ENCODE results near the gene MRPL23.

MRPL23 gene

GRCh38 chr11:1979607-1980006 lies 32.5 kb downstream of the MRPL23 start:
- Mint-ChIP-seq H3K36me3 (no peaks in the 10 kb centered on the region), H3K9me3 (no peaks in the 10 kb centered on the region), H3K27me3 (no peaks in the 10 kb centered on the region), H3K27ac (no peak overlapping the region), H3K4me3 (no peak overlapping the region), H3K4me1 (no peaks in the 10 kb centered on the region)
- ATAC-seq: no peak

- H3K36me3 Mint-ChIP-seq: no peaks in the 10 kb centered on the region
- H3K27ac Mint-ChIP-seq: no peak overlapping the region
Measured at GRCh38 chr11:1982873-1983600, 35.9 kb downstream of the MRPL23 start.

GRCh38 chr11:1983601-1983961 lies 36.4 kb downstream of the MRPL23 start:
- no peaks in the 10 kb centered on the region for H3K36me3 Mint-ChIP-seq
- no peak for ATAC-seq
- H3K27me3 Mint-ChIP-seq: no peaks in the 10 kb centered on the region
- no peak overlapping the region for H3K27ac Mint-ChIP-seq
- no peaks in the 10 kb centered on the region for H3K4me1 Mint-ChIP-seq
- no peaks in the 10 kb centered on the region for H3K9me3 Mint-ChIP-seq
- no peak overlapping the region for H3K4me3 Mint-ChIP-seq

More at GRCh38 chr11:1982873-1983600, 35.9 kb downstream of the MRPL23 start:
- Mint-ChIP-seq H3K9me3 (no peaks in the 10 kb centered on the region), H3K4me1 (no peaks in the 10 kb centered on the region), H3K4me3 (no peak overlapping the region), H3K27me3 (no peaks in the 10 kb centered on the region)
- no peak for ATAC-seq

GRCh38 chr11:1987024-1987423 lies 39.9 kb downstream of the MRPL23 start:
- no peaks in the 10 kb centered on the region for H3K4me1 Mint-ChIP-seq
- no peaks in the 10 kb centered on the region for H3K9me3 Mint-ChIP-seq
- no peaks in the 10 kb centered on the region for H3K36me3 Mint-ChIP-seq
- no peak for ATAC-seq
- no peak overlapping the region for H3K4me3 Mint-ChIP-seq
- H3K27ac Mint-ChIP-seq: no peak overlapping the region
- H3K27me3 Mint-ChIP-seq: no peaks in the 10 kb centered on the region

GRCh38 chr11:1988174-1988573 lies 41.0 kb downstream of the MRPL23 start:
- Mint-ChIP-seq H3K36me3 (no peaks in the 10 kb centered on the region), H3K9me3 (no peaks in the 10 kb centered on the region), H3K4me1 (no peaks in the 10 kb centered on the region), H3K27ac (no peak overlapping the region), H3K27me3 (no peaks in the 10 kb centered on the region), H3K4me3 (no peak overlapping the region)
- ATAC-seq: no peak

GRCh38 chr11:1988667-1989317 lies 41.7 kb downstream of the MRPL23 start:
- H3K4me1 Mint-ChIP-seq: no peaks in the 10 kb centered on the region
- ATAC-seq: no peak
- H3K27me3 Mint-ChIP-seq: no peaks in the 10 kb centered on the region
- H3K27ac Mint-ChIP-seq: no peak overlapping the region
- no peaks in the 10 kb centered on the region for H3K9me3 Mint-ChIP-seq
- H3K4me3 Mint-ChIP-seq: no peak overlapping the region
- no peaks in the 10 kb centered on the region for H3K36me3 Mint-ChIP-seq

GRCh38 chr11:1989953-1990352 lies 42.8 kb downstream of the MRPL23 start:
- Mint-ChIP-seq H3K27me3 (no peaks in the 10 kb centered on the region), H3K36me3 (no peaks in the 10 kb centered on the region), H3K4me3 (no peak overlapping the region), H3K9me3 (no peaks in the 10 kb centered on the region), H3K27ac (no peak overlapping the region), H3K4me1 (no peaks in the 10 kb centered on the region)
- ATAC-seq: no peak

- no peak overlapping the region for H3K4me3 Mint-ChIP-seq
- no peaks in the 10 kb centered on the region for H3K27me3 Mint-ChIP-seq
- no peaks in the 10 kb centered on the region for H3K4me1 Mint-ChIP-seq
- ATAC-seq: no peak
- H3K9me3 Mint-ChIP-seq: no peaks in the 10 kb centered on the region
- no peak overlapping the region for H3K27ac Mint-ChIP-seq
- H3K36me3 Mint-ChIP-seq: no peaks in the 10 kb centered on the region
Measured at GRCh38 chr11:1990872-1991578, 43.9 kb downstream of the MRPL23 start.

- Mint-ChIP-seq H3K4me3 (no peak overlapping the region), H3K36me3 (no peaks in the 10 kb centered on the region), H3K9me3 (no peaks in the 10 kb centered on the region), H3K27me3 (no peaks in the 10 kb centered on the region), H3K4me1 (no peaks in the 10 kb centered on the region), H3K27ac (no peak overlapping the region)
- ATAC-seq: no peak
Measured at GRCh38 chr11:1992111-1992510, 45.0 kb downstream of the MRPL23 start.

- Mint-ChIP-seq H3K4me3 (no peak overlapping the region), H3K36me3 (no peaks in the 10 kb centered on the region), H3K9me3 (no peaks in the 10 kb centered on the region), H3K27me3 (no peaks in the 10 kb centered on the region), H3K27ac (no peak overlapping the region), H3K4me1 (no peaks in the 10 kb centered on the region)
- no peak for ATAC-seq
Measured at GRCh38 chr11:1994121-1994520, 47.0 kb downstream of the MRPL23 start.

- no peak for ATAC-seq
- H3K27ac Mint-ChIP-seq: no peak within 1 kb of the TSS
- H3K4me3 Mint-ChIP-seq: no peak within 1 kb of the TSS
- H3K4me1 Mint-ChIP-seq: no peaks in the 10 kb centered on the region
- H3K9me3 Mint-ChIP-seq: no peaks in the 10 kb centered on the region
- H3K27me3 Mint-ChIP-seq: no peaks in the 10 kb centered on the region
- H3K36me3 Mint-ChIP-seq: no peaks in the 10 kb centered on the region
Measured at GRCh38 chr11:1997755-1998154, 50.6 kb downstream of the MRPL23 start, which contains the start of gene H19. TSS of gene H19 (minus strand) at chr11:1997842.

GRCh38 chr11:1998290-1998689 lies 51.2 kb downstream of the MRPL23 start:
- Mint-ChIP-seq H3K9me3 (no peaks in the 10 kb centered on the region), H3K27me3 (no peaks in the 10 kb centered on the region), H3K4me1 (no peaks in the 10 kb centered on the region), H3K36me3 (no peaks in the 10 kb centered on the region), H3K4me3 (no peak overlapping the region), H3K27ac (no peak overlapping the region)
- no peak for ATAC-seq

GRCh38 chr11:1998861-1999260 lies 51.7 kb downstream of the MRPL23 start:
- H3K4me3 Mint-ChIP-seq: no peak overlapping the region

GRCh38 chr11:2002042-2002776 lies 55.1 kb downstream of the MRPL23 start:
- H3K4me3 Mint-ChIP-seq: no peak overlapping the region
- no peaks in the 10 kb centered on the region for H3K27me3 Mint-ChIP-seq
- no peaks in the 10 kb centered on the region for H3K36me3 Mint-ChIP-seq
- H3K27ac Mint-ChIP-seq: no peak overlapping the region
- no peak for ATAC-seq
- no peaks in the 10 kb centered on the region for H3K4me1 Mint-ChIP-seq
- H3K9me3 Mint-ChIP-seq: no peaks in the 10 kb centered on the region

More at GRCh38 chr11:1998861-1999260, 51.7 kb downstream of the MRPL23 start:
- no peak overlapping the region for H3K27ac Mint-ChIP-seq
- H3K9me3 Mint-ChIP-seq: no peaks in the 10 kb centered on the region
- H3K36me3 Mint-ChIP-seq: no peaks in the 10 kb centered on the region
- no peaks in the 10 kb centered on the region for H3K4me1 Mint-ChIP-seq
- ATAC-seq: no peak
- no peaks in the 10 kb centered on the region for H3K27me3 Mint-ChIP-seq

GRCh38 chr11:2002807-2003206 lies 55.7 kb downstream of the MRPL23 start:
- no peaks in the 10 kb centered on the region for H3K36me3 Mint-ChIP-seq
- no peaks in the 10 kb centered on the region for H3K9me3 Mint-ChIP-seq
- no peaks in the 10 kb centered on the region for H3K4me1 Mint-ChIP-seq
- H3K27ac Mint-ChIP-seq: no peak overlapping the region
- no peak overlapping the region for H3K4me3 Mint-ChIP-seq
- ATAC-seq: no peak
- no peaks in the 10 kb centered on the region for H3K27me3 Mint-ChIP-seq
